Stimulated activated CD8-positive, alpha-beta memory T cell treated with anti-CD3 and anti-CD28 coated beads, Interleukin-2, amount 100 ng/mL, for 48 hours (primary cell): Measurements from ENCODE around the gene OR6B1.
"Not testable (repeated sequence)": the region's sequence is repeated elsewhere in the genome, so short reads cannot be mapped to it uniquely, and the experiment has no call there.

Experiments used
- DNase-seq, 2 donors: peaks; one replicate each; pipeline ENCODE4 v3.0.0-alpha.2; 2020; ENCODE audit warnings: low read depth in 2 of 2

The OR6B1 gene

DNA sequence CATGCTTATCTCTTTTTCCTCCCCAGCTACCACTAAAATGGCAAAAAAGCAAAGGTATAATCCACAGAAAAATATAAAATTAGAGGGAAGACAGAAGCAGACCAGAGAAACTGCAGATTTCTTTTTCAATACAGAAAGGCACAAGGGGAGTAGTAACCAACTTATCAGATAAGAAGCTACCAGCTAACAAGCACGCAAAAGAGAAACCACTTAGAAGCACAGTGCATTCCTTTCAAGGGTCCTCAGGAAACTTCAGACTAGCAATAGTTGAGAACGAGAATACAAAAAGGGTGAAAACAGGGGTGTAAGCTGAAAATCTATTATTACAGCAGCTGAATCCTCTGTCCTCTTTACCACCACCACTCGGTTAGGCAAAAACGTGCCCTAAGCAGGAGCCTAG lies 38.8 kb downstream of the OR6B1 start:
- no peak for DNase-seq

DNA sequence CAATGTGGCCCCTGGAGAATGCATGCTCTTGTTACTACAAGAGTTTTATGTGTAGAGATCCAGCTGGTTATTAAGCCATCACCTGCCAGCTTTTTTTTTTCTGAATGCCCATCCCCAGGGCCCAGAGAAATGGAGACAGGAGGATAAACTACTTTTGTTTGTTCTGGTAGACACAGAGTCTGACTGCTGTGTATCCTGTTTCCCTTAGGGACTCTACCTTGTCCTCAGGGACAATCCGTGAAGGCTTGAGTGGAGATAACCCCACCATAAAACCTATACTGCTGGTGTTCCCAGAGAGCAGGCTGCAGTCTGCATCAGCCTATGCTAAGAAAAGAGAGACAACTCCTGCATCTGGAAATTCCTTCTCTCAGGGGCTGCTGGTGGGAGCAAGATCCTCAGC lies 48.5 kb downstream of the OR6B1 start, which contains the start of gene OR2A5:
OR2A5 (plus strand) TSS at position 301 of the 400 bp plus-strand sequence. CDS start 1,454 bp downstream, outside the sequence.
- no peak for DNase-seq

DNA sequence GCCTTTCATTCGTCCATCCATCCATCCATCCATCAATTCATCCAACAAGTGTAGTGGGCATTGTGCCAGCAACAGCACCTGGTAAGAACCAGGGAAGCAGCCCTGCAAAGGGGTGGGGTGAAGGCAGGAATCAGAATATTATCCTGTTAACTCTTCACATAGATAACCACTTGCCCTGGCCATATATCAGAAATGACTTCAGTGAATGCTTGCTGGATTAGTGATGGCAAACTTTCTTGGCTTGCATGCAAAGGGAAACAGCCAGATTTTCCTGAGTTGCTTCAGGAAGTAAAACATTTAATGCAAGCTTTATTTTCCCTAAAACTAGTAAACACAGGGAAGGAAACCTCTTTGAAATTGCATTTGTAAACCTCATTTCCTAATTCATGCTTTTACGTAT lies 49.4 kb downstream of the OR6B1 start:
- DNase-seq: no peak

DNA sequence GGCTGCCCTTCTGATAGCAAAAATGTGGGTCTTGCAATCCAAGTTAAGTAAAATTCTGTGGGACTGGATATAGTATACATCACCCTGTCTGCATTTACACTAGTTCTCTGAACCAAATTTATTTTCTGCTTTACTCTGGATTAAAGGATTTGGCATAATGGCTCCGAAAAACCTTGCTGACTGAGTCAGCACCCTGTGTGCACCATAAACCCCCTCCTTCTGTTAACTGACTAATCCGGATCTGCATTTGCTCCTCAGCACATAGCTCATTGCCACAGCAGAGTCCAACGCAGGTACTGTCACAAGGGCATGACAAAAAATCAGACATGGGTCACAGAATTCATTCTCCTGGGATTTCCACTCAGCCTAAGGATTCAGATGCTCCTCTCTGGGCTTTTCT lies 50.0 kb downstream of the OR6B1 start:
- no peak for DNase-seq

DNA sequence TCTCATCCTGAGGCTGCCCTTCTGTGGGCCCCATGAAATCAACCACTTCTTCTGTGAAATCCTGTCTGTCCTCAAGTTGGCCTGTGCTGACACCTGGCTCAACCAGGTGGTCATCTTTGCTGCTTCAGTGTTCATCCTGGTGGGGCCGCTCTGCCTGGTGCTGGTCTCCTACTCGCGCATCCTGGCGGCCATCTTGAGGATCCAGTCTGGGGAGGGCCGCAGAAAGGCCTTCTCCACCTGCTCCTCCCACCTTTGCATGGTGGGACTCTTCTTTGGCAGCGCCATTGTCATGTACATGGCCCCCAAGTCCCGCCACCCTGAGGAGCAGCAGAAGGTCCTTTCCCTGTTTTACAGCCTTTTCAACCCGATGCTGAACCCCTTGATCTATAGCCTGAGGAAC lies 50.8 kb downstream of the OR6B1 start:
- DNase-seq: not testable (repeated sequence)

DNA sequence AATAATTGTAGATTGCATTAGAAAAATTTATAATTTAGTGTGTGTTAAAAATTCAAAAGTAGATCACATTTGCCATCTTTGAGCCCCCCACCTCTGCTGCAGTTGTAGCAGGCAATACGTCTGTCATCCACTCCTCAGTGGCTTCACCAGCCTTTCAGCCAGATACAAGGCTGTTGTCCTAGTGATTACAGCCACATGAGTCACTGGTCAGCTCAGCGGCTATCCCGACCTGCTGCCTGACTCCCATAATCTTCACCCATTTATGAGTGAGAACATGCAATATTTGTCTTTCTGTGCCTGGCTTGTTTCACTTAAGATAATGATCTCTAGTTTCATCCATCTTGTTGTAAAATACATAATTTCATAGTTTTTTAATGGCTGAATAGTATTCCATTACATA lies 57.8 kb downstream of the OR6B1 start:
- no peak for DNase-seq
